Measurements from ENCODE around the gene IFIT1.

DNA sequence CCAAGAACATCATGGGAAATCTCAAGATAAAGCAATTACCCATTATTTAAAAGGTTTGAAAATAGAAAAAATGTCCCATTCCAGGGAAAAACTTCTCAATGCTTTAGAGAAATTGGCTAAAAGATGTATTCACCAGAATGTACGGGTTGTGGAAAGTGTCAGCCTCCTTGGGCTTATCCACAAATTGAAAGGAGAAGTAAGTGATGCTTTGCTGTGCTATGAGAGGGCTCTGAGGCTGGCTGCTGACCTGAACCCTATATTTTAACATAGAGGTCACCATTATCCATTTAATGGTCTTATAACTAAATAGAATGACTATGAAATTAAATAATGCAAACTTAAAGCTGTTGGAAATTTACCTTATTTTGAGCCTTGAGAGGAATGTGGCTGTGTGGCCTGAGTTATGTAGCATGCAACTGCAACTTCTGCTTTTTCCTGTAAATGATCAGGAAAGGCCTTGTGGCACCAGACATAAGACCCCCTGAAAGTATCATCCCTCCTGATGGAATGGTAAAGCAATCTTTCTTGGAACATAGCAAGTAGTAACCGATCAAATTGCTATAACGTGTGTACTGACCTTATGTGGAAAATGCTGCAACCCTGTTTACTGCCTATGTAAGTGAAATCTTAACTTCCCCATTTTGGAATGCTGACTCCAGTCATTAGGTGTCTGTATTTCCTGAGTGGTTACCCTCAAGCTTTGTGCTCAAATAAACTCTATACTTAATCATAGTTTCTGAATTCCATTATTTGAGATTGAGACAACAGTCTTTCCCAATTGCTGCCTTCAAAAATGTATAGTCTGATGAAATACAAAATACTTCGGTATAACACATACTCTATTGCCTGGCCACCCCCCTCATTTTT is 7.7 kb upstream of the IFIT1 start:
- TF ChIP-seq, protein P1, sequence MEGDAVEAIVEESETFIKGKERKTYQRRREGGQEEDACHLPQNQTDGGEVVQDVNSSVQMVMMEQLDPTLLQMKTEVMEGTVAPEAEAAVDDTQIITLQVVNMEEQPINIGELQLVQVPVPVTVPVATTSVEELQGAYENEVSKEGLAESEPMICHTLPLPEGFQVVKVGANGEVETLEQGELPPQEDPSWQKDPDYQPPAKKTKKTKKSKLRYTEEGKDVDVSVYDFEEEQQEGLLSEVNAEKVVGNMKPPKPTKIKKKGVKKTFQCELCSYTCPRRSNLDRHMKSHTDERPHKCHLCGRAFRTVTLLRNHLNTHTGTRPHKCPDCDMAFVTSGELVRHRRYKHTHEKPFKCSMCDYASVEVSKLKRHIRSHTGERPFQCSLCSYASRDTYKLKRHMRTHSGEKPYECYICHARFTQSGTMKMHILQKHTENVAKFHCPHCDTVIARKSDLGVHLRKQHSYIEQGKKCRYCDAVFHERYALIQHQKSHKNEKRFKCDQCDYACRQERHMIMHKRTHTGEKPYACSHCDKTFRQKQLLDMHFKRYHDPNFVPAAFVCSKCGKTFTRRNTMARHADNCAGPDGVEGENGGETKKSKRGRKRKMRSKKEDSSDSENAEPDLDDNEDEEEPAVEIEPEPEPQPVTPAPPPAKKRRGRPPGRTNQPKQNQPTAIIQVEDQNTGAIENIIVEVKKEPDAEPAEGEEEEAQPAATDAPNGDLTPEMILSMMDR (conservative IDR thresholded peaks at IDR 0.05 in 1 of 2, IDR thresholded peaks at IDR 0.05 in 1 of 2; ENCODE audit: extremely low read depth in 1 of 2, insufficient read depth in 1 of 2, low read depth in 1 of 2, low read length in 2 of 2), result no peak
- no peak for TF ChIP-seq EZH2 (IDR thresholded peaks at IDR 0.05; ENCODE audit: borderline replicate concordance, low read length)
